Ishikawa (cell line): ENCODE data around the gene MRPL54.

Source experiments
- CEBPB ChIP-seq: IDR thresholded peaks from 2 replicates; pipeline ENCODE4 v1.6.1; 2012
- EGR1 ChIP-seq: IDR thresholded peaks from 2 replicates; pipeline ENCODE4 v1.6.1; 2012
- EP300 ChIP-seq: IDR thresholded peaks from 2 replicates; pipeline ENCODE4 v1.6.1; 2012; ENCODE audit warnings: borderline replicate concordance
- FOXM1 ChIP-seq: IDR thresholded peaks from 2 replicates; pipeline ENCODE4 v1.6.1; 2012; ENCODE audit warnings: low read depth, borderline replicate concordance
- NFIC ChIP-seq: IDR thresholded peaks from 2 replicates; pipeline ENCODE4 v1.6.1; 2012
- RAD21 ChIP-seq: IDR thresholded peaks from 2 replicates; pipeline ENCODE4 v1.6.1; 2012; ENCODE audit warnings: low read depth
- TAF1 ChIP-seq: IDR thresholded peaks from 2 replicates; pipeline ENCODE4 v1.6.1; 2012; ENCODE audit warnings: low read depth, mild to moderate bottlenecking
- TCF12 ChIP-seq: IDR thresholded peaks from 2 replicates; pipeline ENCODE4 v1.6.1; 2012; ENCODE audit warnings: low read depth
- TEAD4 ChIP-seq: IDR thresholded peaks from 2 replicates; pipeline ENCODE4 v1.6.1; 2012
- YY1 ChIP-seq: IDR thresholded peaks from 2 replicates; pipeline ENCODE4 v1.6.1; 2012; ENCODE audit warnings: low read depth
- ZBTB7A ChIP-seq: IDR thresholded peaks from 2 replicates; pipeline ENCODE4 v1.6.1; 2012; ENCODE audit warnings: low read depth
- TF ChIP-seq, protein P1 (sequence below): IDR thresholded peaks from 2 replicates; pipeline ENCODE4 v1.6.1; 2012; ENCODE audit warnings: low read depth, mild to moderate bottlenecking
- TF ChIP-seq, protein P2 (sequence below): IDR thresholded peaks from 2 replicates; pipeline ENCODE4 v1.6.1; 2012
- TF ChIP-seq, protein P3 (sequence below): IDR thresholded peaks from 2 replicates; pipeline ENCODE4 v1.6.1; 2012

DNA sequence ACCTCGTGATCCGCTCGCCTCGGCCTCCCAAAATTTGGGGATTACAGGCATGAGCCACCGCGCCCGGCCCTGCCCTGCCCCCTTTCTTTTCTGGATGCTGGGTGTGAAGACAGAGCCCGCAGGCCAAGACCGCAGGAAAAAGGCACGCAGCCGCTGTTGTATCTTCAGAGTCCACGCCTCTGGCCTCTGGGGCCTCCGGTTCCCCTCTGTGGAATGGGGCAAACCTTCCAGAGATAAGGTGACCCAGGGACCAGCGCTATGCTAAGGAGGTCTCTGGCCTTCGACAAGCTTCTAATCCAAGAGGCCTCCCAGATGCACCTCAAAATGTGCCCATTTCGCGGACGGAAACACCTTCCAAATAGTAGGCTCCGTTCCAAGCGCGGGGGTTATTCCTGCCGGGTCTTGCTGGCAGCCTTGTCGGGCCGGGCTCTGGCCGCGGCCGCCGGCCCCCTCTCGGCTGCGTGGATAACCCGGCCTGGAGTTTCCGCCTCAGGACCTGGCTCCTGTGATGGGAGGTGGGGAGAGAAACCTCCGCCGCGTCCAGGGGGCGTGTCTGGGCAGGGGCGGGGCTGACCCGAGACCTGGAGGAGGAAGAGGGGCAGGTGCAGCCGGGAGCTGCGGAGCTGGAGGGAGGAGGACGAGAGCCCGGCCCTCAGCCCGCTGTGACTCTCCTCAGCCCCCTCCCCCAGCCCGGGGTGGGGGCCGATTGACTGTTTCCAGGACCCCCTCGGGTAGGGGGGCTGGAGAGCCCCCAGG is 41.2 kb upstream of the MRPL54 start:
- TF ChIP-seq, protein P1, sequence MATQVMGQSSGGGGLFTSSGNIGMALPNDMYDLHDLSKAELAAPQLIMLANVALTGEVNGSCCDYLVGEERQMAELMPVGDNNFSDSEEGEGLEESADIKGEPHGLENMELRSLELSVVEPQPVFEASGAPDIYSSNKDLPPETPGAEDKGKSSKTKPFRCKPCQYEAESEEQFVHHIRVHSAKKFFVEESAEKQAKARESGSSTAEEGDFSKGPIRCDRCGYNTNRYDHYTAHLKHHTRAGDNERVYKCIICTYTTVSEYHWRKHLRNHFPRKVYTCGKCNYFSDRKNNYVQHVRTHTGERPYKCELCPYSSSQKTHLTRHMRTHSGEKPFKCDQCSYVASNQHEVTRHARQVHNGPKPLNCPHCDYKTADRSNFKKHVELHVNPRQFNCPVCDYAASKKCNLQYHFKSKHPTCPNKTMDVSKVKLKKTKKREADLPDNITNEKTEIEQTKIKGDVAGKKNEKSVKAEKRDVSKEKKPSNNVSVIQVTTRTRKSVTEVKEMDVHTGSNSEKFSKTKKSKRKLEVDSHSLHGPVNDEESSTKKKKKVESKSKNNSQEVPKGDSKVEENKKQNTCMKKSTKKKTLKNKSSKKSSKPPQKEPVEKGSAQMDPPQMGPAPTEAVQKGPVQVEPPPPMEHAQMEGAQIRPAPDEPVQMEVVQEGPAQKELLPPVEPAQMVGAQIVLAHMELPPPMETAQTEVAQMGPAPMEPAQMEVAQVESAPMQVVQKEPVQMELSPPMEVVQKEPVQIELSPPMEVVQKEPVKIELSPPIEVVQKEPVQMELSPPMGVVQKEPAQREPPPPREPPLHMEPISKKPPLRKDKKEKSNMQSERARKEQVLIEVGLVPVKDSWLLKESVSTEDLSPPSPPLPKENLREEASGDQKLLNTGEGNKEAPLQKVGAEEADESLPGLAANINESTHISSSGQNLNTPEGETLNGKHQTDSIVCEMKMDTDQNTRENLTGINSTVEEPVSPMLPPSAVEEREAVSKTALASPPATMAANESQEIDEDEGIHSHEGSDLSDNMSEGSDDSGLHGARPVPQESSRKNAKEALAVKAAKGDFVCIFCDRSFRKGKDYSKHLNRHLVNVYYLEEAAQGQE, result no peak
- TF ChIP-seq EP300 (peak; percentile 56; the same call in 1 of the 2 replicates), TAF1 (peak; percentile 66), YY1 (peak; percentile 82), TCF12 (peak; percentile 90), NFIC (peak; percentile 72), EGR1 (peak; percentile 71), CEBPB (peak; percentile 14; the same call in 1 of the 2 replicates), FOXM1 (no peak), RAD21 (peak; percentile 34; the same call in 1 of the 2 replicates), ZBTB7A (peak; percentile 66), TEAD4 (peak; percentile 72)
- TF ChIP-seq, protein P2, sequence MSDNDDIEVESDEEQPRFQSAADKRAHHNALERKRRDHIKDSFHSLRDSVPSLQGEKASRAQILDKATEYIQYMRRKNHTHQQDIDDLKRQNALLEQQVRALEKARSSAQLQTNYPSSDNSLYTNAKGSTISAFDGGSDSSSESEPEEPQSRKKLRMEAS, result peak; percentile 81
- TF ChIP-seq, protein P3, sequence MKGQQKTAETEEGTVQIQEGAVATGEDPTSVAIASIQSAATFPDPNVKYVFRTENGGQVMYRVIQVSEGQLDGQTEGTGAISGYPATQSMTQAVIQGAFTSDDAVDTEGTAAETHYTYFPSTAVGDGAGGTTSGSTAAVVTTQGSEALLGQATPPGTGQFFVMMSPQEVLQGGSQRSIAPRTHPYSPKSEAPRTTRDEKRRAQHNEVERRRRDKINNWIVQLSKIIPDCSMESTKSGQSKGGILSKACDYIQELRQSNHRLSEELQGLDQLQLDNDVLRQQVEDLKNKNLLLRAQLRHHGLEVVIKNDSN, result peak; percentile 29; the same call in 1 of the 2 replicates
